Activated T-helper 9 cell treated with anti-CD3 and anti-CD28 coated beads, Interleukin-2, amount 50 U/mL, for 16 hours (primary cell): ENCODE measurements around the gene STAMBPL1.
"Not testable (repeated sequence)": the region's sequence is repeated elsewhere in the genome, so short reads cannot be mapped to it uniquely, and the experiment has no call there.

Source experiments
- DNase-seq: peaks from one replicate; pipeline ENCODE4 v3.0.0-alpha.2; 2020; ENCODE audit warnings: low read depth

Gene STAMBPL1

DNA sequence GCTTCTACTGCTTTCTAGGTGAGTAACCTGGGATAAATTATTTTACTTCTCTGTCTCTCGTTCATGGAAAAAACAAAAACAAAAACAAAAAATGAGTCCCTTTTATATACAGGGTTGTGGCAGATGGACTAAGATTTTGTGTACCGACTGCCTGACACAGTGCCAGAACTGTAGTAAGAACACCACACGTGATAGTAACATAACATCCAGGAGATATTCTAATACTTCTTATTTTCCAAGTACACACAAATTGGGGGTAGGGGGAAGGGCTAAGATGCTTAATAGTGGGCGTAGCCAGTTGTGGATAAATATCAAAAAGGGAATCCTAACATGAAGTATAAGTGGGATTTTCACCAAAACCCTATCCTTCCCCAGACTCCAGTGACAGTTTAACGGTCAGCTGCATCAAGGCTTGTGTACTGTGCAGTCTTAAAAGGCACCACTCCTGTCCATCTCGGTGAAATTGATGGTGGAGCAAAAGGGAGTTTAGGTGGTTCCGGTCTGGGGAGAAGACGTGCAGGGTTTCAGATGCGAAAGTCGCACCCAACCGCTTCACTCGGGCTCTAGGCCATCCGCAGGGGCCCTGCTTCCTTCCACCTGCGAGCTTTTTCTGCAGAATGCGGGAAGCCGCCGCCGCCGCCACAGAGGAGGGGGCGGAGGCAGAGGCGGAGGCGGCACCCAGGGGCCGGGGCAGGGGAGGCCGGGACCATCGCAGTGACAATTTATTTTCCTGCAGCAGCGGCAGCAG lies at the start of gene STAMBPL1:
Gene STAMBPL1, plus strand, starts transcription at position 712 of the 748 bp plus-strand sequence. CDS start 21,464 bp downstream, outside the sequence.
- peak; percentile 60 for DNase-seq

DNA sequence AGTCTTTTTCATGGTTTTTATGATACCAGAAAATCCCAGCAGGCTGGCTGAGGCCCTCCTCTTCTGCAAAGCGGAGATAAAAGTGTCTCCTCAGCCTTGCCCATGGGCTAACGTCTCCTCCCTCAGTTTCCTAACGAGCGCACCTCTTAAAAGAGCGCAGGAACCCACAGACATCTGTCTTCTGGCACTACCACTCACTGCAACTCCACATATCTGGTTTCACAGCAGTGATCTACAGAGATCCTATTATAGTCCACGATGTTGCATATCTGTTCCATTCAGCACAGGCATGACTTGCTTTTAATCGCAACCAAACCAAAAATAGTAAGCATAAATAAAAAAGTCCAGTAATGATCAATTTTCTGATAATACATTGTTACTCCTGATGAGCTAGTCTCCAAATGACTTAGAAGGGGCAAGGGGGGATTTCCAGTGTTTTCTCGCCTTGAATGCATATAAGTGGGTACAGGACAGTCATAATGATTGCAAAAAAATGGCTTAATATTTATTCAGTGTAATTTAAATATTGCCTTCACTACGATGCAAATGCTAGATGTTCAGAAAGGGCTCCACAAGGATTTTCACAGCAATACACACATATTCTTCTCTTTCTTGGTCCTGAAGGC lies 49.3 kb upstream of the STAMBPL1 start:
- no peak for DNase-seq

- peak; percentile 6 for DNase-seq
These were observed 48.3 kb upstream of the STAMBPL1 start for GRCh38 chr10:88831709-88832108.

- DNase-seq, result no peak
These were observed 47.7 kb upstream of the STAMBPL1 start for GRCh38 chr10:88832376-88832775.

GRCh38 chr10:88833156-88833555 lies 46.9 kb upstream of the STAMBPL1 start:
- no peak for DNase-seq

- DNase-seq, result no peak
These were observed 46.3 kb upstream of the STAMBPL1 start for GRCh38 chr10:88833723-88834122.

DNA sequence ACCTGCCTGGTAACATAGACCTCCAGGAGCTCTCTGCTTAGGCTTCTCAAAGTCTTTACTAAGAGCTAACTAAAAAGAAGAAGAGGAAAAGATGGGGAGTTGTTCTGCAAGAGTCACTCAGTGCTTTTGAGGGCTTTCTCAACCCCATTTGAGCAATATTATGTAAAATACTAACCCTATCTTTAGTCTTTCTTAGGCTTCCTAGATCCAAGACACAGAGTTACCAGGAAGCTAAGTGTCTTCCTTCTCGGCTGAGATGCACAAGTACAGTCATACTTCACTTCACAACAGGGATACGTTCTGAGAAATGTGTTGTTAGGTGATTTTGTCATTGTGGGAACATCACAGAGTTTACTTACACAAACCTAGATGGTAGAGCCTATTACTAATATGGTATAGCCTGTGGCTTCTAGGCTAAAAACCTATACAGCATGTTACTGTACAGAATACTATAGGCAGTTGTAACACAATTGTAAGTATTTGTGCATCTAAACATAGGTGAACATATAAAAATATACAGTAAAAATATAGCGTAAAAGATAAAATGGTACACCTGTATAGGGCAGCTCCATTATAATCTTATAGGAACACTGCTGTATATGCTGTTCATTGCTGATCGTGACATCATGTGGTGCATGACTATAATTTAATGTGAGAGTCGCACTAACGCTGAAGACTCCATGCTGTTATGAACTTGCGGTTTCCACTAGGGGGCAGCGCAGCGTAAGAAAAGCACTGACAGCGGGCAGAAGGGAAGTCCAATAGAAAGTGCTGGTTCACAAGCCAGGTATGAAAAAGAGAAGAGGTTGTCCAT lies 44.7 kb upstream of the STAMBPL1 start:
- peak; percentile 76 for DNase-seq

DNA sequence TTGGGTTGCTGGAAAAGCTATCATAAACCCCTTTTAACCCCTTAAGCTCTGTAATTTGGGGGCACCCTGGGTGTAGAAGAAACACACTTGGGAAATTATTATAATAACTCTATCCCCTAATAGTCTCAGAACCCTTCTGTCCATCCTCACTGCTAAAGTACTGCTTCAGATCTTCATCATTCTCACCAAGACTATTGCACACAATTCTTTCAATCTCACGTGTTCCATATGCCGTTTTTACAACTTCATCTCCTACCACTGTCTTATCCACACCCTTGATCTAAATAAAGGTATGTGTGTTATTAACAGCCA lies 44.2 kb upstream of the STAMBPL1 start:
- no peak for DNase-seq

DNA sequence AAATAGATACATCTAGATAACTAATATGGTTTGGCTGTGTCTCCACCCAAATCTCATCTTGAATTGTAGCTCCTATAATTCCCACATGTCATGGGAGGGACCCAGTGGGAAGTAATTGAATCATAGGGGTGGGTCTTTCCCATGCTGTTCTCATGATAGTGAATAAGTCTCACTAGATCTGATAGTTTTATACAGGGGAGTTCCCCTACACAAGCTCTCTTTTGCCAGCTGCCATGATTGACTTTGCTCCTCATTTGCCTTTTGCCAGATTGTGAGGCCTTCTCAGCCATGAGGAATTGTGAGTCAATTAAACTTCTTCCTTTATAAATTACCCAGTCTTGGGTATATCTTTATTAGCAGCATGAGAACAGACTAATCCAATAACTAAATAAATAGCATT lies 42.4 kb upstream of the STAMBPL1 start:
- not testable (repeated sequence) for DNase-seq

- no peak for DNase-seq
These were observed 41.2 kb upstream of the STAMBPL1 start for GRCh38 chr10:88838766-88839350.

- DNase-seq, result no peak
These were observed 39.9 kb upstream of the STAMBPL1 start for GRCh38 chr10:88840104-88840503.

DNA sequence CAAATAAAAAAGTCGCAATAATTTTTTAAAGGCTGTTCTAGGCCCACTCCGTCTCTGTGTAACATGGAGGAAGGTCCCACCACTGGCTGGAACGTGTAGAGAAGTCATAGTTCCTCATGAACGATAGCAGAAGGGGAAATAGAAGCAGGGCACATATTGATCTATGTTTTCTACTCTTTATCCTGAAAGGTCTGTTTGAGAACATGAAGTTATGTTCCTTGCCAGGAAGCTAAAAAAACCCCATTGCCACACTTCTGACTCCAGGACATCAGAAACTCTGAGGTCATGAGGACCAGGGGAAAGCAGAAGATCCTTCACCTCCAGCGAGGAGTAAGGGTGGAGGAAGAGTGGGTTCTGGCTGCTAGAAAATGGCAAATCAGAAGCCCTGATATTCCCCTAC lies 39.2 kb upstream of the STAMBPL1 start:
- DNase-seq, result no peak

GRCh38 chr10:88841316-88842111 lies 38.5 kb upstream of the STAMBPL1 start:
- no peak for DNase-seq

- no peak for DNase-seq
These were observed 36.9 kb upstream of the STAMBPL1 start for GRCh38 chr10:88843171-88843570.

DNA sequence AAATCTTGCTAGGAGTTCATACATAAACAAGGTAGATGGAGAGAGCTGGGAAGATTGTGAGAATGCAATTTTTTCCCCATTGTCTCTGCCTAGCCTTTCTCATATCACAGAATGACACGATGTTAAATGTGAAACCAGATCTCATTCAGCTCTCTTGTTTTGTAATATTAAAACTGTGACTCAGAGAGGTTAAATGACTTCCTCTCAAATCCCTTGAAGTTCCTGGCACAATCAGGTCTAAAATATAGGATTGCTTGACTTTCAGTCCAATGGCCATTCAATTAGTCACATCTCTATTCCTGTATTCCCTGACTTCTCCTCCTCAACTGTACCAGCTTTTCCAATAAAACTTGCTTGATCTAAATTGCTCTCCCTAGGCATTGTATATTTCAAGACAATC lies 31.5 kb upstream of the STAMBPL1 start:
- DNase-seq, result no peak

DNA sequence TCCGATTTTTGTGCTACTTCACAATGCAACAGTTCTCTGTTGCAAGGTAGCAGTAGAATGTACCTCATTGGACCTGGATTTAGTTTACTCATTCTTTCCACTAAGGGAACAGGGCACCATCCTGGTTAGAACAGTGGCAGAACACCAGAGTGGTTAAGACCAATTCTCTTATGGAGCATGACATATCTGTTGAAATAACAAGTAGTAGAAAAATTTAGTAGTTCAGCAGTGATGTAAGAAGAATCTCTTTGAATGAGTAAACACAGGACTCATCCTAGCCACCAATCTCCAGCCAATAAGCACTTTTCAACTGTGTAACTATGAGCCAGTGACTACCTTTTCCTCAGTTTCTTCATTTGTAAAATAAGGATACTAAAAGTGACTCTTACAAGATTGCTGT lies 30.8 kb upstream of the STAMBPL1 start:
- no peak for DNase-seq

- no peak for DNase-seq
These were observed 29.3 kb upstream of the STAMBPL1 start for GRCh38 chr10:88850712-88851111.

- no peak for DNase-seq
These were observed 28.3 kb upstream of the STAMBPL1 start, which contains the start of gene ANKRD22 for GRCh38 chr10:88851706-88852105. Gene ANKRD22 (minus strand): TSS chr10:88851844. CDS start chr10:88851607, 237 bp downstream.

DNA sequence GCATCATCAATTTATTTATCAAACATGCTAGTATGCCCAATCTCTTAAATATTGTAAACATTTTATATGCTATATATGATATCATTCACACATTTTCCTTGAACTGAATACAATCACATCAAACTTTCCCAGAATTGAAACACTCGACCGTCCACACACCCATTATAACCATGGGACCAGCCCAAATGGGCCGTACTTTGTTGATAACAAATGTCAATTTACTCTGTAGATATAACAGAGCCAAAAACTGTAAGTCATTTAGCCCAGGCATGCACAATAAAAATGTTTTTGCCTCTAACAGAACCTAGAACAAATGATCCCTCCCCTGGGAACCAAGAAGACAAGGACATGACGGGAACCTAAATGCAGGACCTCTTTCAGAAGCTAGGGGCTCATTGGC lies 27.7 kb upstream of the STAMBPL1 start:
- no peak for DNase-seq

- DNase-seq, result no peak
These were observed 26.7 kb upstream of the STAMBPL1 start for GRCh38 chr10:88853155-88853881.

DNA sequence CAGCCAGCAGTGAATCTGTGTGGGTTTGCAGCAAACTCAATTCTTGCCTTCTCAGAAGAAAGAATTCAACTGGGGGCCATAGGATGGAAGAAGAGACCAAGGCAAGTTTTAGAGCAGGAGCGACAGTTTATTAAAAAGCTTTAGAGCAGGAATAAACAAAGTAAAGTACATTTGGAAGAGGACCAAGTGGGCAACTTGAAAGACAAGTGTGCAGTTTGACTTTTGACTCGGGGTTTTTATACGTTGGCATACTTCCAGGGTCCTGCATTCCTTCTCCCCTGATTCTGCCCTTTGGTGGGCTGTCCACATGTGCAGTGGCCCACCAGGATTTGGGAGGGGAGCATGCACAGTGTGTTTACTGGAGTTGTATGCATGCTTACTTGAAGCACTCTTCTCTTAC lies 25.4 kb upstream of the STAMBPL1 start:
- DNase-seq, result no peak
